Activated CD4-positive, alpha-beta T cell treated with anti-CD3 and anti-CD28 coated beads for 36 hours (primary cell): ENCODE data around the gene SH2D7. TPM values are rescaled to one million over a fixed set of nuclear protein-coding genes. Genes with fewer than 3 reads are reported as not detected.

Experiments
- ATAC-seq: fragments of 200-7000 bp; cut with Tn5 transposase; one replicate; pipeline ENCODE4 v1.10.0; 2021; ENCODE audit warnings: mild to moderate bottlenecking, moderate library complexity
- CTCF ChIA-PET: fragments of 350-600 bp; sonication (Branson Sonifier 250); formaldehyde crosslinking; loops from one replicate; lab custom pipeline; 2021; ENCODE audit warnings: antibody characterized with exemption; lab: Charles Lee
- POLR2A ChIA-PET: fragments of 350-600 bp; sonication (Branson Sonifier 250); formaldehyde crosslinking; loops from one replicate; lab custom pipeline; 2021; ENCODE audit warnings: antibody characterized with exemption, inconsistent platforms; lab: Charles Lee
- DNase-seq: peaks from one replicate; pipeline ENCODE4 v3.0.0-alpha.2; 2020
- H3K27ac Mint-ChIP-seq: one replicate; pipeline ENCODE4 v1.8.0; 2021; ENCODE audit warnings: mixed read lengths
- H3K27me3 Mint-ChIP-seq: one replicate; pipeline ENCODE4 v1.8.0; 2021; ENCODE audit warnings: mixed read lengths
- H3K36me3 Mint-ChIP-seq: one replicate; pipeline ENCODE4 v1.8.0; 2021; ENCODE audit warnings: low read depth, mixed read lengths
- H3K4me1 Mint-ChIP-seq: one replicate; pipeline ENCODE4 v1.8.0; 2021; ENCODE audit warnings: mixed read lengths
- H3K4me3 Mint-ChIP-seq: one replicate; pipeline ENCODE4 v1.8.0; 2021; ENCODE audit warnings: mild to moderate bottlenecking, moderate library complexity, mixed read lengths
- H3K9me3 Mint-ChIP-seq: one replicate; pipeline ENCODE4 v1.8.0; 2021; ENCODE audit warnings: low read depth, mixed read lengths
- intact Hi-C, 2 experiments: fragments of 100-400 bp; cut with DNase I in 1 of 2; cut with micrococcal nuclease in 1 of 2; formaldehyde crosslinking; loops; one replicate each; pipeline versions ENCODE4 v1.14.2 to v1.15.1; 2022 to 2024; cut with DNase I, micrococcal nuclease
- total RNA-seq, 2 experiments: library from RNA; stranded (reverse); gene quantifications; one replicate each; pipeline ENCODE4 v1.2.3, GENCODE V29; 2021

The SH2D7 gene
- total RNA-seq, 2 experiments from 2014 or later = not detected

DNA sequence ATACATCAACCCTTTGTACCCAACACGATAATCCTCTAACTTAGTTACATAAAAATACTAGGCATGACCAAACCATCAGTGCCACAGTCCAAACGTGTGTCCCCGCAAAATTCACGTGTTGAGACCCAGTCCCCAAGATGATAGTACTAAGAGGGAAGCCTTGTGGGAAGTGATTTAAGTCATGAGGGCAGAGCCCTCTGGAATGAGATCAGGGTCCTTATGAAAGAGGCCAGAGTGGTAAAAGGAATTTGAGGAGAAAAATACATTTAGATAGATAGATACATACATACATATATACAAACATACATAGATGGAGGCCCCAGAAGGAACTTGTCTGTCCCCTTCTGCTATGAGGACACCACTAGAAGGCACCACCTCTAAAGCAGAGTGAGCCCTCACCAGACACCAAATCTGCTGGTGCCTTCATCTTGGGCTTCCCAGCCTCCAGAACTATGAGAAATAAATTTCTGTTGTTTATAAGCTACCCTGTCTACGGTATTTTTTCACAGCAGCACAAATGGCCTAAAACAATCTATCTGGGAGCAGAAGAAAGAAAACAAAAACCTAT, 22.8 kb upstream of the SH2D7 start:
- Mint-ChIP-seq H3K4me3 (peak overlapping the region; percentile 62), H3K9me3 (no peaks in the 10 kb centered on the region), H3K36me3 (peaks cover 9% of the 10 kb centered on the region), H3K4me1 (peaks cover 35% of the 10 kb centered on the region), H3K27me3 (no peaks in the 10 kb centered on the region), H3K27ac (no peak overlapping the region)
- ChIA-PET POLR2A (interaction anchor here (0.6 to 2.4 kb wide), 5 partner anchors 11 to 60 kb away, joined by 3 to 9 read pairs (median 3); no protein-coding TSS in a partner anchor), CTCF (interaction anchor here (0.5 to 6.4 kb wide), 11 partner anchors 8 to 388 kb away, joined by 3 to 74 read pairs (median 7); no protein-coding TSS in a partner anchor)
- DNase-seq (peak; percentile 26), ATAC-seq (peak; percentile 24)
- intact Hi-C loops = loop anchor here (1.0 to 10.0 kb wide), 3 partner anchors 19 to 645 kb away; partner anchors contain the start of genes HMG20A (in 1 of the 2) and PEAK1 (in 1 of the 2)

DNA sequence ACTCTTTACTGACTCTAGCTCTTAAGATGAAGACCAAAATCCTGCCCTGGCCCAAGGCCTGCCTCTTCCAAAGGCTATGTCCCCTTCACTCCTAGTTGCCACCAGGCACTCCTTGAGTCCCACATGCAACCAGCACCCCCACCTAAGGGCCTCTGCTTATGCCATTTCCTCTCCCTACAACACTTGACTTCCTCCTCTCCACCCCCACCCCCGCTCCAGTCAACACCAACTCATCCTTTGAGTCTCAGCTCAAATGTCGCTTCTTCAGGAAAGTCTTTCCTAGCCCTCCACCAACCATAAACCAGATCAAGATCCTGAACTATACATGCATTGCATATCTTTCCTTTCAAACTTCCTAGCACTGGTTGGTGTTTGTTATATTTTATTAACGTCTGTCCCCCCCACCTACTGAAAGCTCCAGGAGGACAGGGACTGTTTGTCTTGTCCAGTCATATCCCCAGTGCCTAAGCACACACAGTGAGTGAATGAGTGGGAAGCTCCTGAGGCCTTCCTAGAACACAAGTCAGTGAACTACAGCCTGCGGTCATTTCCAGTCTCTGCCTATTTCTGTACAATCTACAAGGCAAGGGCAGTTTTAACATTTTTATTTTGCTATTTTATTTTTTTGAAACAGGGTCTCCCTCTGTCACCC, 22.2 kb upstream of the SH2D7 start:
- peak overlapping the region; percentile 62 for H3K4me3 Mint-ChIP-seq
- H3K9me3 Mint-ChIP-seq = no peaks in the 10 kb centered on the region
- no peak overlapping the region for H3K27ac Mint-ChIP-seq
- intact Hi-C loops = loop anchor here in 1 of 2 experiments (1.0 to 10.0 kb wide), 2 partner anchors 35 to 645 kb away; partner anchors contain the start of genes HMG20A and PEAK1
- ATAC-seq (peak; percentile 43), DNase-seq (peak; percentile 74)
- H3K27me3 Mint-ChIP-seq = no peaks in the 10 kb centered on the region
- peaks cover 11% of the 10 kb centered on the region for H3K36me3 Mint-ChIP-seq
- POLR2A ChIA-PET = interaction anchor here (0.7 to 1.0 kb wide), 3 partner anchors 36 to 480 kb away, joined by 3 to 4 read pairs (median 3); no protein-coding TSS in a partner anchor
- CTCF ChIA-PET = interaction anchor here (0.6 to 6.4 kb wide), 12 partner anchors 8 to 111 kb away, joined by 3 to 74 read pairs (median 6); no protein-coding TSS in a partner anchor
- peaks cover 39% of the 10 kb centered on the region for H3K4me1 Mint-ChIP-seq

DNA sequence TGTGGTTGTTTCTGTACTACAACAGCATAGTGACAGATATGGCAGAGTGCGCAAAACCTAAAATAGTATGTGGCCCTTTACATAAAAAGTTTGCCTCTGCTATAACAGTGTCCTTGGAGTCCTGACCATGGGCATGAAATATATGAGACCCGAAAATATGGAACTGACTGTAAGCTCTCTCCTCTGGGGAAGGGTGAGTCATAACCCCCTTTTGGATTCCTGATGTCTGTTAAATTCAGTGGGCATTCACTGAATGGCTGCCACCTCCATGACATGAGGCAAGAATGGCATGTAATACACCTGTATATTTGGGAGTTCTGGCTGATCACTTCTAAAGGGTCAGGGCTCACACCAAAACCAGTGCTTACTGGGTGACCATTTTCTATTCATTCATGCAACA, 21.0 kb upstream of the SH2D7 start:
- intact Hi-C loops = loop anchor here in 1 of 2 experiments (10.0 kb wide), 1 partner anchor 647 kb away; the partner anchor contains the start of genes HMG20A and PEAK1
- H3K9me3 Mint-ChIP-seq = no peaks in the 10 kb centered on the region
- no peaks in the 10 kb centered on the region for H3K27me3 Mint-ChIP-seq
- H3K4me1 Mint-ChIP-seq = peaks cover 50% of the 10 kb centered on the region
- H3K27ac Mint-ChIP-seq = peak overlapping the region; percentile 87
- H3K4me3 Mint-ChIP-seq = no peak overlapping the region
- H3K36me3 Mint-ChIP-seq = peaks cover 14% of the 10 kb centered on the region
- ChIA-PET POLR2A (interaction anchor here (1.0 kb wide), 1 partner anchor 37 kb away, joined by 4 read pairs; no protein-coding TSS in a partner anchor), CTCF (interaction anchor here (0.7 to 6.4 kb wide), 8 partner anchors 9 to 37 kb away, joined by 3 to 74 read pairs (median 6); no protein-coding TSS in a partner anchor)
- ATAC-seq (no peak), DNase-seq (peak; percentile 4)

DNA sequence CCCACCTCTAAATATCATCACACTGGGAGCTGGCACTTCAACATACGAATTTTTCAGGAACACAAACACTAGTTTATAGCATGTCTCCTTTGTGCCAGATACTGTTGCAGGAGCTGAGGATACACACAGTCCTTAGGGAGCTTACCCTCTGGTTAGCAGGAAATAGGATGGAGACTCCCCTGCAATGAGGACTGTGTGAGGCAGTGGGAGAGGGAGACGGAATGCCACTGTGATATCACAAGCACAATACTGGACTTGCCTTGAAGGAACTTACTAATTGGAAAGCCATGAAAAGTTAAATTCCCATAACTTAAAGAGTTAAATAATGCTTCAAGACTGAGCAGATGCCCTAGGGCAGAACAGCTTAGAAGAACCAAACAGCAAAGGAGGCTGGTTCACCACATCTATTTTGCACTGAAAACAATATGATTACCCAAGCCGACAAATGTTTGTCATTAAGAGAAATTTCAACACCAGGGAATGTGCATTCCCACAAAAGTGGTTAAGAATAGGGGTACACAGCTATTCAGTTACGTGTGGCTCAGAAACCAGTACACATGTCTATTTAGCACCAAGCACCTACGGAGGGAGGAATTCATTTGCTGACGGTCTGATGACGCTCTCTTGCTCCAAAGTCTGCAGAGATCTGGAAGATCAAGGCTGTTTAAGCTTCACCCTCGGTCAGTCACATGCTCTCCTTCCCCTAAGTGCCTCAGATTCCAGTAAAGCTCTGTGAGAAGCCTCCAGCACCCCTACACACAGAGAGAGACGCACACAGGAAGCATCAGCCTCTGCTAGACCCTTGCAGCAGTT, 20.1 kb upstream of the SH2D7 start:
- ChIA-PET POLR2A (interaction anchor here (1.2 kb wide), 1 partner anchor 38 kb away, joined by 6 read pairs; no protein-coding TSS in a partner anchor), CTCF (interaction anchor here (0.7 to 2.3 kb wide), 10 partner anchors 9 to 55 kb away, joined by 3 to 10 read pairs (median 4); no protein-coding TSS in a partner anchor)
- Mint-ChIP-seq H3K4me3 (peak overlapping the region; percentile 16), H3K9me3 (no peaks in the 10 kb centered on the region), H3K27me3 (no peaks in the 10 kb centered on the region), H3K4me1 (peaks cover 50% of the 10 kb centered on the region), H3K27ac (peak overlapping the region; percentile 87), H3K36me3 (peaks cover 14% of the 10 kb centered on the region)
- intact Hi-C loops = loop anchor here in 1 of 2 experiments (1.0 to 10.0 kb wide), 2 partner anchors 10 to 647 kb away; partner anchors contain the start of genes HMG20A and PEAK1
- ATAC-seq (peak; percentile 22), DNase-seq (peak; percentile 49)

DNA sequence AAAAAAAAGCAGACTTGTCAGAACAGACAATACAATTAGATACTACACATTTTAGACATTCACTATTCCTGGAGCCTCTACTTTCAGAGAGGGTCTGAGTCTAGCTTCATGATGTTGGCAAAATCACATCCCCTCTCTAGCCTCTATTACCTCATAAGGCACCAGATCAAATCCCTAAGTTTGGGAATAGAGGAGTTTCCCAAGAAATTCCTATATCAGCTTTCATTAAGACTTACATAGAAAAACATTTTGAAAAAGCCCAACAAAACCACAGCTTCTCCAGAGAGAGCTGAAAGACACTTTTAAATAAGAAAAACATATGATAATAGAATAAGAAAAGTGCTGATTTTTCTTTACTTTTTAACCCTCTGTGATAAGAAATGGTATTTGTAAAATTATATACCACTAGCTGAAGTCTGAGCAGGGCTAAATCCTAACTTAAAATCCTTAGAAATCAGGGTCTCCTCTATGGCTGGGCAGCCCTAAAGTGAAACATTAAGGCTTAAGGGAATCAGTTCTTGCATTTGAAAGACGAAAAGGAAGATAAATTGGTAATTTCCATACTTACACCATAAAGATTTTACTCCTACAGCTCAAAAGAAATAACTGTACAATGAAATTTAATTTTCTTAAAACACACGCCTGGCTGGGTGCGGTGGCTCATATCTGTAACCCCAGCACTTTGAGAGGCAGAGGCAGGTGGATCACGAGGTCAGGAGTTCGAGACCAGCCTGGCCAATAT, 19.1 kb upstream of the SH2D7 start:
- ChIA-PET CTCF (interaction anchor here (0.8 to 2.3 kb wide), 9 partner anchors 10 to 56 kb away, joined by 3 to 10 read pairs (median 5); no protein-coding TSS in a partner anchor), POLR2A (interaction anchor here (1.2 kb wide), 1 partner anchor 39 kb away, joined by 6 read pairs; no protein-coding TSS in a partner anchor)
- H3K27me3 Mint-ChIP-seq = no peaks in the 10 kb centered on the region
- H3K4me3 Mint-ChIP-seq = peak overlapping the region; percentile 16
- H3K36me3 Mint-ChIP-seq = peaks cover 14% of the 10 kb centered on the region
- H3K4me1 Mint-ChIP-seq = peaks cover 53% of the 10 kb centered on the region
- intact Hi-C loops = loop anchor here (1.0 to 10.0 kb wide), 2 partner anchors 39 to 648 kb away; partner anchors contain the start of genes HMG20A (in 1 of the 2) and PEAK1 (in 1 of the 2)
- ATAC-seq = no peak
- no peak for DNase-seq
- H3K9me3 Mint-ChIP-seq = no peaks in the 10 kb centered on the region
- peak overlapping the region; percentile 87 for H3K27ac Mint-ChIP-seq

DNA sequence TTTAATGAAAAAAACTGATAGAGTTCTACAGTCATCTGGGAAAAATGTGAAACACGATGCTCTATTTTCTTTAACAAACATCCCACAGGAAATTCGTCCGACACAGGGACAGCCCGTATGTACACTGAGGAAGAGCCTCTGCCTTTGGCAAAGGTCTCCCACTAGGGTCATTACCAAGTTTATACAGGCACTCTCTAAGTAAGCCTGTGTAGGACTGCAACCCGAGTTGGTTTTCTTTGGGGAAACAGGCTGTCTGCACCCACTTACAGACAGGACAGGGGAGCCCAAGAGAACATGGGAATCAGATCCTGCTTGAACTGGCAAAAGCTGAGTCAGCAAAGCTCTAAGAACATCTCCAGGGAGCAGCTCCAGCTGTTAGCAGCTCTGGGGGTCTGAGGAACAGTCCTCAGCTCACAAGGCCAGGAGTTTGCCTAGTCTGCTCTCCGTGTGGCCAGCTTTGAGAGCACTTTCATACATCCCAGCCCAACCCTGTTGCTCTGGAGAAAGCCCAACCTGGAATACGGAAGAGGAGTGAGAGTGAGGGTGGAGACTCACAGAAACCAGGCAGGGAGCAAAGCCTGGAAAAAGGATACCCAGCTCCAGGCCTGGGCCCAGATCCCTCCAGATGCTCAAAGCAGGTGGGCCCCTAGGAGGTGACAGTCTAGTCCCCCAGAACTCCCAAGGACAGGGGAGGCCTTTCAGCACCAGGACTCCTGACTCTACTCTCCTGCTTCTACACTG, 16.7 kb upstream of the SH2D7 start:
- no peak for DNase-seq
- ATAC-seq = no peak
- intact Hi-C loops = loop anchor here in 1 of 2 experiments (2.0 to 10.0 kb wide), 4 partner anchors 25 to 651 kb away; partner anchors contain the start of genes HMG20A, IREB2, PEAK1 and PSMA4
- peaks cover 56% of the 10 kb centered on the region for H3K4me1 Mint-ChIP-seq
- H3K9me3 Mint-ChIP-seq = no peaks in the 10 kb centered on the region
- H3K4me3 Mint-ChIP-seq = peak overlapping the region; percentile 95
- H3K27me3 Mint-ChIP-seq = no peaks in the 10 kb centered on the region
- peak overlapping the region; percentile 70 for H3K27ac Mint-ChIP-seq
- POLR2A ChIA-PET = interaction anchor here (0.7 to 1.2 kb wide), 4 partner anchors 14 to 28 kb away, joined by 3 to 6 read pairs (median 4); no protein-coding TSS in a partner anchor
- H3K36me3 Mint-ChIP-seq = peaks cover 12% of the 10 kb centered on the region
- CTCF ChIA-PET = interaction anchor here (0.6 to 1.3 kb wide), 2 partner anchors 26 to 54 kb away, joined by 4 to 7 read pairs; no protein-coding TSS in a partner anchor

DNA sequence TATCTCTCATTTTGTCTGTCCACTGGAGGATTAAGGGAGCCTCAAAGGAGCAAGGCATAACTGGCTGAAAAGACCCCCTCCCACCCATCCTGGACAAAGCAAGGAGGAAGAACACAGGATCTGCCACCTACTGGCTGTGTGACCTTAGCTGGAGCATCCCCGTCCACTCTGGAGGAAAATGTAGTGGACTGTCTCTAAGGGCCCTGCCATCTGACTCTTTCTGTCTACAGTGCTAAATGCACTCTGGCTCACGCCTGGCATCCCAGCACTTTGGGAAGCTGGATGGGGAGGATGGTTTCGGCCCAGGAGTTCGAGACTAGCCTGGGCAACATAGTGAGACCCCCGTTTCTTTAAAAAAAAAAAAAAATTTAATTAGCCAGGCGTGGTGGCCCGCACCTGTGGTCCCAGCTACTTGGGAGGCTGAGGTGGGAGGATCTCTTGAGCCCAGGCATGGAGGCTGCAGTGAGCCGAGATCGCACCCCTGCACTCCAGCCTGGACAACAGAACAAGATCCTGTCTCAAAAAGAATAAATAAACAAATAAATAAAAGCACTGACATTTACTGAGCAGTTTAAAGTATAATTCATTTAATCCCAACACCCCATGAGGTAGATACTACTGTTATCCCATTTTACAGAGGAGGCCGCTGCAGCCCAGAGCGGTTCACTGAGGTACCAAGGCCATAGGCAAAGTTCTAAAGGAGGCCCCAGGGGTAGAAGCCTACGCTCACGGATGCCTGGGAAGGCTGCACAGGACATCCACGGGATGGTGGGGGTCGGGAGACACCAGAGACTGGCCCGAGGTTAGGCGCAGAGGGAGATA, 15.9 kb upstream of the SH2D7 start:
- Mint-ChIP-seq H3K36me3 (peaks cover 12% of the 10 kb centered on the region), H3K9me3 (no peaks in the 10 kb centered on the region), H3K4me1 (peaks cover 50% of the 10 kb centered on the region), H3K27me3 (no peaks in the 10 kb centered on the region), H3K4me3 (peak overlapping the region; percentile 95), H3K27ac (peak overlapping the region; percentile 93)
- CTCF ChIA-PET = interaction anchor here (1.1 to 1.3 kb wide), 2 partner anchors 26 kb away, joined by 4 to 7 read pairs; no protein-coding TSS in a partner anchor
- DNase-seq = peak; percentile 47
- POLR2A ChIA-PET = interaction anchor here (0.7 to 1.2 kb wide), 2 partner anchors 16 to 27 kb away, joined by 3 to 4 read pairs; no protein-coding TSS in a partner anchor
- intact Hi-C loops = loop anchor here in 1 of 2 experiments (1.0 to 10.0 kb wide), 8 partner anchors 26 to 652 kb away; partner anchors contain the start of genes HMG20A, IDH3A, IREB2 and PEAK1
- peak; percentile 40 for ATAC-seq

DNA sequence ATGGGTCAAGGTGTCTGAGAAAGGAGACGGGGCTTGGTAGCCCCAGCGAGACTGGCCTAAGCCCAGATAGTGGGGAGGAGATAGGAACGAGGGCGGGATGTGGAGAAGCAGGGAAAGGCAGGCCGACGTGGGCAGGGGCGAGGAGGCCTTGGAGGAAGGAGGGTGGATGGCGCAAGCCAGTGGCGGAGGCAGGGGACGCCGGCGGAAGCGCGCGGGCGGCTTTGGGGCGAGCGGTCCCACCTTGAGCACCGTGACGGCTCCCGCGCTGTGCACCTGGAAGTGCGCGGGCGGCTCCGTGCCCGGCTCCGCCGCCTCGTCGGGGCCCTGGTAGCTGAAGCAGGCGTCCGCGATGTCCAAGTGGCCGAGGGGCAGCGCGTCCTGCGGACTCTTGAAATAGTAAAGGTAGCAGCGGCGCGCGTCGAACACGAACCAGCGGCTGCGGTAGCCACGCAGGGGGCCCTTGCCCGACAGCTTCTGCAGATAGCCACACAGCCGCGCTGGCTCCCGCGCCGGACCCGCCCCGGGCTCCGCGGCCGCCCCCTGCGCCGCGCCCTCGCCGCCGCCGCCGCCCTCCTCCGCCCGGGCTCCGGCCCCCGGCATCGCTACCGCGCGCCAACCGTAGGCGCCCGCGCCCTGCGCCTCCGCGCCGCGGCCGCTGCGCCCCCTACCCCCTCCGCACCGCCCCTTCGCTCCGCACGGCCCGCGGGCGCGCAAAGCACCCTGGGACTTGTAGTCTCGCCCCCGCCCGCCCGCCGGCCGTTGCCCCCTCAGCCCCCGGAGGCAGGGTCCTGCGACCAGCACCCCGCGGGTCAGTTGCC, 15.1 kb upstream of the SH2D7 start, which contains the start of gene TBC1D2B:
Gene TBC1D2B (minus strand): TSS at position 659 of the 818 bp plus-strand sequence. CDS start 59 bp downstream, at position 600.
- H3K36me3 Mint-ChIP-seq = peaks cover 12% of the 10 kb centered on the region
- intact Hi-C loops = loop anchor here in 1 of 2 experiments (1.0 to 10.0 kb wide), 8 partner anchors 26 to 652 kb away; partner anchors contain the start of genes HMG20A, IDH3A, IREB2 and PEAK1
- H3K27ac Mint-ChIP-seq = peak within 1 kb of the TSS; percentile 93
- ChIA-PET CTCF (interaction anchor here (1.1 kb wide), 1 partner anchor 27 kb away, joined by 4 read pairs; no protein-coding TSS in a partner anchor), POLR2A (no interaction called here)
- peaks cover 44% of the 10 kb centered on the region for H3K4me1 Mint-ChIP-seq
- no peaks in the 10 kb centered on the region for H3K9me3 Mint-ChIP-seq
- no peaks in the 10 kb centered on the region for H3K27me3 Mint-ChIP-seq
- ATAC-seq (peak; percentile 76), DNase-seq (peak; percentile 86)
- H3K4me3 Mint-ChIP-seq = peak within 1 kb of the TSS; percentile 95
